ENCODE data around the gene MXD1.

The MXD1 gene

GRCh38 chr2:69969991-69970390, 55.1 kb downstream of the MXD1 start:
- TF ChIP-seq, protein P1, sequence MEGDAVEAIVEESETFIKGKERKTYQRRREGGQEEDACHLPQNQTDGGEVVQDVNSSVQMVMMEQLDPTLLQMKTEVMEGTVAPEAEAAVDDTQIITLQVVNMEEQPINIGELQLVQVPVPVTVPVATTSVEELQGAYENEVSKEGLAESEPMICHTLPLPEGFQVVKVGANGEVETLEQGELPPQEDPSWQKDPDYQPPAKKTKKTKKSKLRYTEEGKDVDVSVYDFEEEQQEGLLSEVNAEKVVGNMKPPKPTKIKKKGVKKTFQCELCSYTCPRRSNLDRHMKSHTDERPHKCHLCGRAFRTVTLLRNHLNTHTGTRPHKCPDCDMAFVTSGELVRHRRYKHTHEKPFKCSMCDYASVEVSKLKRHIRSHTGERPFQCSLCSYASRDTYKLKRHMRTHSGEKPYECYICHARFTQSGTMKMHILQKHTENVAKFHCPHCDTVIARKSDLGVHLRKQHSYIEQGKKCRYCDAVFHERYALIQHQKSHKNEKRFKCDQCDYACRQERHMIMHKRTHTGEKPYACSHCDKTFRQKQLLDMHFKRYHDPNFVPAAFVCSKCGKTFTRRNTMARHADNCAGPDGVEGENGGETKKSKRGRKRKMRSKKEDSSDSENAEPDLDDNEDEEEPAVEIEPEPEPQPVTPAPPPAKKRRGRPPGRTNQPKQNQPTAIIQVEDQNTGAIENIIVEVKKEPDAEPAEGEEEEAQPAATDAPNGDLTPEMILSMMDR (IDR thresholded peaks at IDR 0.05; ENCODE audit: insufficient read depth, low read length, poor library complexity, severe bottlenecking) = no peak
- H3K4me3 ChIP-seq (replicated peaks; ENCODE audit: low read depth, low read length) = no peak overlapping the region
- DNase-seq (ENCODE audit: extremely low read depth, insufficient read length) = no peak
- no peaks in the 10 kb centered on the region for H3K36me3 ChIP-seq (ENCODE audit: control insufficient read depth, insufficient read depth, low read length)
- no peaks in the 10 kb centered on the region for H3K27me3 ChIP-seq (replicated peaks; ENCODE audit: control insufficient read depth, insufficient read depth, low read length)

GRCh38 chr2:69972822-69973221, 57.9 kb downstream of the MXD1 start:
- Histone ChIP-seq H3K36me3 (ENCODE audit: control insufficient read depth, insufficient read depth, low read length) (no peaks in the 10 kb centered on the region), H3K27me3 (replicated peaks; ENCODE audit: control insufficient read depth, insufficient read depth, low read length) (no peaks in the 10 kb centered on the region), H3K4me3 (replicated peaks; ENCODE audit: low read depth, low read length) (no peak overlapping the region)
- no peak for DNase-seq (ENCODE audit: extremely low read depth, insufficient read length)
- TF ChIP-seq, protein P1 (IDR thresholded peaks at IDR 0.05; ENCODE audit: insufficient read depth, low read length, poor library complexity, severe bottlenecking) = no peak

GRCh38 chr2:69973335-69973735, 58.4 kb downstream of the MXD1 start:
- no peak for DNase-seq (ENCODE audit: extremely low read depth, insufficient read length)
- H3K27me3 ChIP-seq (replicated peaks; ENCODE audit: control insufficient read depth, insufficient read depth, low read length) = no peaks in the 10 kb centered on the region
- H3K36me3 ChIP-seq (ENCODE audit: control insufficient read depth, insufficient read depth, low read length) = no peaks in the 10 kb centered on the region
- TF ChIP-seq, protein P1 (IDR thresholded peaks at IDR 0.05; ENCODE audit: insufficient read depth, low read length, poor library complexity, severe bottlenecking) = no peak
- no peak overlapping the region for H3K4me3 ChIP-seq (replicated peaks; ENCODE audit: low read depth, low read length)

DNA sequence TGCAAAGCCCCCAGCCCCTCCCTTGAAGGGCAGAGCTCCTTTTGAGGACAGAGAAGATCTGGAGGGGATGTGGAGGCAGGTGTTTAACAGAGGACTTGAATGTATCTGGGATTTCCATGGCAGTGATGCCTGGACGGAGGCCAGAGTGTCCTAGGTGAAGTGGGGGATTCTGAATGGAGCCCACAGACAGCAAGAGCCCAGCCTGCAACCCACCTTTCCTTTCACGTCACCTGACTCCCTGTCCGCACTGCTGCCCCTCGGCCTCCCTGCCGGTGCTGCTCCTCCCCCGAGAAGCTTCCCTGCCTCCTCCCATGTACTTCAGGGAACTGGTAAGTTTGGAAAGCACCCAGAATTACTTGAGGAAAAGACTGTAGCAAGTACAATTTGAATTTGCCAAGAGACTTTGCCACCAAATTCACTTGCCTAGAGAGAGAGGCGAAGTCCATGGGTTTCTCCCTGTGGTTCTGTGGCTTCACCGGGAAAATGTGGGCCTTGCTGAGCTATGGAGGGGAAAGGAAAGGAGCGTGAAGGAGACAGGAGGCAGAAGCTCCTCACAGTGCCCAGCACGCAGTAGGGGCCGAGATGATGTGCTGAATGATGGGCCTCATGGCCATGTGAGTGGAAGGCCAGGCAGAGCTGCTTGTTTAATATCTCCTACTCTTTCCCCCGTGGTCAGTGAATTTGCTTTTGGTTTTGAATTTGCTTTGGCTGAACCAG, 60.4 kb downstream of the MXD1 start:
- no peak overlapping the region for H3K4me3 ChIP-seq (replicated peaks; ENCODE audit: low read depth, low read length)
- no peaks in the 10 kb centered on the region for H3K27me3 ChIP-seq (replicated peaks; ENCODE audit: control insufficient read depth, insufficient read depth, low read length)
- no peaks in the 10 kb centered on the region for H3K36me3 ChIP-seq (ENCODE audit: control insufficient read depth, insufficient read depth, low read length)
- DNase-seq (ENCODE audit: extremely low read depth, insufficient read length) = no peak
- TF ChIP-seq, protein P1 (IDR thresholded peaks at IDR 0.05; ENCODE audit: insufficient read depth, low read length, poor library complexity, severe bottlenecking) = no peak

DNA sequence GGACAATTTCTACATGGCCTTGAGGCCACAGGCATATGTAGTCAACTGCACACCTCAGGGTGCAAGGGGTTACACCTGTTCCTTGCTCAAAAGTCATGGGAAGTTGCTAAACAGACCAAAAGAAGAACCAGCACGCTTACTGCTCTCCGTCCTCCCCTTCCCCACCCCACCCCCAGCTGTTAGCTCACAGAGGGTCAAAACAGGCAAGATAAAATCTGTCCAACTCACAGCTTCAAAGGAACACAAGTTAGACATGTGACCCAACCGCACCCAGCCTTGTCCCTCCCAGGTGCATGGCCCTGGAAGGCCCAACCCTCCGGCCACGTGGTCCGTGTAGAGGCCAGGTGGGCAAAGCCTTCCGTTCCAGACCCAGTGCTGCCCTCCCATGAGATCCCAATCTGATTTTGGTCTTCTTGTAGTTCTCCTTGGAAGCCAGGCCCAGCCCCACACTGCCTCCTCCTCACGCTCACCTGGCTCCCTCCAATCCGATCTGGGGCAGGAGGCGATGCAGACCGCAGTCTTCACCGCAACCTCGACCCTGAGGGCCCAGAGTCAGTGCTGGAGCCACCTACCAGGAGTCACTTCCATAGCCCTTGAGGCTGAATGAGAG, 61.0 kb downstream of the MXD1 start:
- TF ChIP-seq, protein P1 (IDR thresholded peaks at IDR 0.05; ENCODE audit: insufficient read depth, low read length, poor library complexity, severe bottlenecking) = no peak
- no peak overlapping the region for H3K4me3 ChIP-seq (replicated peaks; ENCODE audit: low read depth, low read length)
- H3K27me3 ChIP-seq (replicated peaks; ENCODE audit: control insufficient read depth, insufficient read depth, low read length) = no peaks in the 10 kb centered on the region
- no peaks in the 10 kb centered on the region for H3K36me3 ChIP-seq (ENCODE audit: control insufficient read depth, insufficient read depth, low read length)
- no peak for DNase-seq (ENCODE audit: extremely low read depth, insufficient read length)
